Mammary epithelial cell (primary cell): ENCODE data around the gene VDR.

Experiments
- CTCF ChIP-seq, 2 donors: IDR thresholded peaks in 1 of 2; conservative IDR thresholded peaks in 1 of 2; 2 replicates each; pipeline ENCODE4 v1.5.1; 2011 to 2012; ENCODE audit warnings: inconsistent platforms in 2 of 2, low read length in 2 of 2, mild to moderate bottlenecking in 2 of 2, control low read depth in 1 of 2, low read depth in 1 of 2; ENCODE audit not compliant: insufficient read depth in 1 of 2; ENCODE audit errors: extremely low read depth in 1 of 2
- EZH2 ChIP-seq: IDR thresholded peaks from 2 replicates; pipeline ENCODE4 v1.6.1; 2012; ENCODE audit warnings: low read length, inconsistent platforms, borderline replicate concordance

GRCh38 chr12:47850153-47851084 is 54.4 kb downstream of the VDR start:
- TF ChIP-seq CTCF (conservative IDR thresholded peaks at IDR 0.05 in 1 of 2, IDR thresholded peaks at IDR 0.05 in 1 of 2; ENCODE audit: extremely low read depth in 1 of 2, insufficient read depth in 1 of 2, low read depth in 1 of 2, low read length in 2 of 2) (no peak), EZH2 (no peak)
